HG03439 (cell line): ENCODE measurements around the gene TPR.

Experiments
- ATAC-seq: cut with Tn5 transposase; IDR thresholded peaks from one replicate; pipeline ENCODE4 v1.9.1; 2021; ENCODE audit warnings: mild to moderate bottlenecking, moderate library complexity; ENCODE audit not compliant: unreplicated experiment

TPR gene

DNA sequence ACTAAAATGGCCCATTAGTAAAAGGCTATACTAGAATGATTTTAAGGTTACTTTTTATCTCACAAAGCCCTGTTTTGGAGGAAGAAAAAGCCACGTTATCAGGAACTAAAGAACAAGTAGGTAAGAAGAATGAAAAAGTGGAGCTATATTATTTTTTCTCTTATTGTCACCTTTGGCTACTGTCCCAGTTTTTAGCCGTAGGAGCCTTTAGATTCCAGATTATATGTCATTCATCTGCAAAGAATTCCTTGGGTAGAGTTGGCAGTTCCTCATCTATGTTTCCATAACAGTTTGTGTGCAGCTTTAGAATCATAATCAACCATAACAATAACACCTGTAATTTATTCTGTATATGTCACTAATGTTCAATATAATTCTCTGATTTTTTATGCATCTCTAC, 83.8 kb downstream of the TPR start:
- no peak for ATAC-seq

DNA sequence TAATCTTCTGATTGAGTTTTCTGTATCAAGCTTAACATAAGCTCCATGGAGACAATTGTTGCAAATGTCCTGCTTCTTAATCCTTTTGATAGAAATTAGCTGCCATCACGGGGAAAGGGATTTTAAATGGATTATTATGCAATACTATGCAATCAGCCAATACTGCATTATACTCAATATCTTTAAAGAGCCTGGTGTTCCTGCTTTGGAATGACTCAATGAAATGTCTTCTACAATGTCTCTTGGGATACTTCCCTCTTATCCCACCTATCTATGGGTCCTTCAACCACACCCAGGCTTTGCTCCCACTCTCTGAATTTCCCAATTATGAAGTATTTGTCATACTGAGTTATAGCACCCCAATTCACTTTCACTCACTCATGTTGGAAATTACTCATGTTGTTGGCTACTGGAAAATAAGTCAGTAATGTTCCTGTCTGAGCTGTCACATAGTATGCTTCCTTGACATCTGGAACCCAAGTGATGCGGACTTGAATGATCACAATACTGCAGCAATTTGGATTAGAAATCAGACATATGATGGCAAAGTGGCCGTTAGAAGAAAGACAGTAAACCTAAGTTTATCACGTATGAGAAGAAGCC, 85.0 kb downstream of the TPR start:
- no peak for ATAC-seq

DNA sequence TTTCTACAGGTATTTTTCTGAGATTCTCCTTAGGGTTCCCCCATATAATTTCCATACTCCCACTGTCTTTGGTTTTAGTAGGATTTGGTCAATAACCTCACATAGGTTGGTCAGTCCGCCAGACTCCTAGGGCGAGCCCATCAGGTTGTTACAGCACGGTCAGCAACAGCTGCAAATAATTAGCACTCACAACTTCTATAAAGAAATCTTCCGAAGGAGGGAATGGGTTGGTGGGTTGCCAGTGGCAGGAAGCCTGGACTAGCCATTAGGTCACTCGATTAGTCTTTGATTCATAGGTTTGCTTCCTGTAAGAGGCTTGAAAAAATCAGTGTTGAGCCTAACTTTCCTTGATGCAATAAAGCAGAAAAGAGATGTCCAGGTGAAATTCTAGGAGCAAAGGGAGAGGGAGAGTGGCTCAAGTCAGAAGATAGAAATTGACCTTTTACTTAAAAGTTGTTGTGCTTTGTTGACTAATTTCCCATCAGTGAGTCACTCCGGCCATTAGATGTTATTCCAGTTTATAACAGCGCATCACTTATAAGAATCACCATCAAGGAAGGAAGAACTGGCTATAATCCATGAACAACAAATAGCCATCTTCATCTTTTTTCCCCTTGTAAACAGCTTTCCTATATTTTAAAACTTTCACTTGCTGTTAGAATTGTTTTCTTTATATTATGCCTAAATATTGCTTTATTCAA, 88.3 kb downstream of the TPR start:
- no peak for ATAC-seq

DNA sequence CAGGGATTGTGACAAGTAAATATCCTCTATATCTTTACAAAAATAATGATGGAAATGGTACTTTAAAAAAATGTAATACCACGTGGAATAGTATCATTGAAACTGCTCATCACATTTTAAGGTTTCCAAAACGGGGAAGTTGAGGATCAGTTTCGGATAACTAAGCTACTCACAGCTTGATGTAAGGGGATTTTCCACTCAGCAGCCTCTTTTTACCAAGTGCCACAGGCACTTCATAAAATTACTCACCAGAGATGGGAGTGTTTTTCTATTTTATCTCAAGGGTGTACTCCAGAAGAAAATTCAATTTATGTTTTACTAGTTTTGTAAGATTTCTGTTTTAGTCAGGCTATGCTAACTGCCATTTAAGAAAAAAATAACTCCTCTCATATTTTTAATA, 91.7 kb downstream of the TPR start:
- no peak for ATAC-seq

DNA sequence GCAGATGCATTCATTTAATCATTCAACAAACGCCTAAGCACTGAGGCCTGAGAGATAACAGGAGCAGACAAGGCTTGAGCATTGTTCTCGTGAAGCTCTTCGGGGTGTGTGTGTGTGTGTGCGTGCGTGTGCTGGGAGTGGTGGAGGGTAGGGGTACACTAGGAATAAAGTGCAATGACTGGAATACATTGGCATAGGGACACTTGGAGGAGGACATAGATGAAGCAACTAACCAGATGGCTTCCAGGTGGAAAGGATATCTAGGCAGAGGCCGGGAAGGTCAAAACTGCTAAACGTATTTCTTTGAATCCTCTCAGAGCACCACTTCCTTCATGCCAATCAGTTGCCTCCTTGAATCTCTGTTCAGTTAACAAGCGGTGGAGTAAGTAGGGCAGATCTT, 92.6 kb downstream of the TPR start:
- ATAC-seq, result no peak

DNA sequence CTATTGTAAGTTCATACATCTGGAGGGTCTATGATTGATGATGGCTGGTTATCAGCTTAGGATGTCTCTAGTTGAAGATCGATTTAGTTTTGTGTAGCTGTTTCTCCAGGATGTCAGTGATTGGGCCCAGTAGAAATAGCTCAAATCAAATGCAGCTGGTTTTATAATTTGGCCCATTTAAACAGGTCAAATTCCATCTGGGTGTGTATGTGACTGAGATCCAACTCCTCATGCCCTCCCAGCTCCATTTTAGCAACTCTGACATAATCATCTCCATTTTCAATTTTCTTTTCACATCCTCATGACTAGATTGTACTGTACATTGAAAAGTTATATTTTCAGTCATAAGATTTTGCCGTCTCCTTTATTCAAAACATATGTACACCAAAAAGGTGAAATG, 99.2 kb downstream of the TPR start:
- ATAC-seq, result no peak

DNA sequence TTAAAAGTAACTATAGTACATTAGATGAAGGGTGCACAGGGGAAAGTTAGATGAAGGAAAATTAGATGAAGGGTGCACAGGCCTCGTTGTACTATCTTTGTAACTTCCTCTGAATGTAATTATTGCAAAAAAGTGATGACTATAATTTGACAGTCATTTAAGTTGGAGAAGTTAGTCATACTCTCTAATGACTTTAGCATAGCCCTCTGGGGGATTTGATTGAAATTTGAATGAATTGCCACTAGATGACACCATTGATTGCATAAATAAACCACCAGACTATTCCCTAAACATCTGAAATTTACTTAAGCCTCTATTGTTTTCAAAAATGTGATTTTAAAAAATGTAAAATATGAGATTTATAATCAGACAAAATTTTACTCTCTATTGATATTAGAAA, 102.6 kb downstream of the TPR start:
- no peak for ATAC-seq

DNA sequence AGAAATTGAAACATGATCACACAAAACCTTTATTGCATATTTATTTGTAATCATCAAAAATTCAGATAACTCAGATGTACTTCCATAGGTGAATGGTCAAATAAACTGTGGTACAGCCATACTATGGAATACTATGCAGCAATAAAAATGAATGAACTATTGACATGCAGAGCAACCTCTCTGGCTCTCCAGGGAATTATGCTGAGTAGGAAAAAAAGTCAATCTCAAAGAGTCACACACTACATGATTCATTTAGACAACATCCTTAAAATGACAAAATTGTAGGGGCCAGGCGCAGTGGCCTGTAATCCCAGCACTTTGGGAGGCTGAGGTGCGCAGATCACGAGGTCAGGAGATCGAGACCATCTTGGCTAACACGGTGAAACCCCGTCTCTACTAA, 104.0 kb downstream of the TPR start:
- no peak for ATAC-seq
